CD4-positive, alpha-beta T cell treated with Interleukin-15 for 1 hour (primary cell): ENCODE data around the gene GRIK2.
"Not testable (repeated sequence)": the region's sequence is repeated elsewhere in the genome, so short reads cannot be mapped to it uniquely, and the experiment has no call there.

Source experiments
- DNase-seq: peaks from one replicate; pipeline ENCODE4 v3.0.0-alpha.2; 2020

Gene GRIK2

DNA sequence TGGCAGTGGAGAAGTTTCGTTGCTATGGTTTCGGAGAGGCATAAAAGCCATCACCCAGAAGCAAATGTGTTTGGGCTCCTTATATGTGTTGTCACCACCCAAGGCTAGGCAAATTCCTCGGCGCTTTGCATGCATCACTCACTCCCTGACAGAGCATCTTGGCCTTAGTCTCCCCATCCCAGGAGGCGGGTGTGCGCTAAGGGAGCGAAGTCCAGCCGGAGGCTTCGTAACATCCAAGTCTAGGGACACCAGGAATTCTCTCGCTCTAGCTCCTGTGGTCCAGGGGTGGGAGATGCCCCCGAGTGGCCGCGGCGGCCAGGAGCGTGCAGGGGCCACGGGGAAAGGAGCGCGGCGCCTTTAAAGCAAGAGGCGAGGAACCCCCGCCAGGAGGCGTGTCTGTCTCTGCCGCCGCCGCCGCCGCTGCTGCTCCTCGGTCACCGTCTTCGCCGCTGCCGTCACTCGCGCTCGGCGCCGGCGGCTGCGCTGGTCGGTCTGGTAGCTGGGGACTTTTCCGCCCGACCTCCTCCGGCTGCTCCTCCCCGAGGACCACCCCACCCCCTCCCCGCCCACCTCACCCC lies at the start of gene GRIK2:
GRIK2 (plus strand) TSS at position 458 of the 578 bp plus-strand sequence.
- DNase-seq: no peak

DNA sequence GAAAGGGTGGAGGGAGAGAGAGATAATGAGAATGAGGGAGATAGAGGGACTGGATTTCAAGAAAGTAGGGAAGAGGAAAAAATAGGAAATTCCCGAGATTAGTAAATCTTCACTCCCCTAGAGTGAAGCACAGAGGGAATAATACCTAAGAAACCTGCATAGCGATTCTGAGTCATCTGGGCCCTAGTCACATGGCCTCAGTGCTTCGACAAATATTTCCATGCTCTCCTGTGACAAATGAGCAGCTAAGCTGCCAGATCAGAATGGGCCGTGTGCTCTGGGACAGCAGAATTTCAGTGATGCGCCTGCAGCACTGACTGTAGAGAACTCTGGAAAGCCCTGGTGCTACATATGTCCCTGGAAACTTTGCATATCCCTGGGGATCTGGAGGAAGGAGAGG lies 48.6 kb upstream of the GRIK2 start:
- no peak for DNase-seq

DNA sequence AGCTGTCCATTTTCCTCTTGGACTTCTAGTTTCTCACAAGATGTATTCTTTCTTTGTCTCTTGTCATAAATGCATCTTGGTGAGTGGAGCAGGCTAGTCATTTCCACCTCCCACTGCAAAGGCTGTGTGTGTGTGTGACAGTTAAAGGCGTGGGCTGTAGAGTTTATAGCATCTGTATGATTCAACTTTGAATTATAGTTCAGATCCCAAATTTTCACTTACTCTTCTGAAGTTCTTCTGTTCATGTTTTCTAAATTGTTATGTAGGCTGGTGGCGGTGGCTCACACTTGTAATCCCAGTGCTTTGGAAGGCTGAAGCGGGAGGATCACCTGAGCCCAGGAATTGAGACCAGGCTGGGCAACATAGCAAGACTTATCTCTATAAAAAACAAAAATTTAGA lies 44.7 kb upstream of the GRIK2 start:
- no peak for DNase-seq

DNA sequence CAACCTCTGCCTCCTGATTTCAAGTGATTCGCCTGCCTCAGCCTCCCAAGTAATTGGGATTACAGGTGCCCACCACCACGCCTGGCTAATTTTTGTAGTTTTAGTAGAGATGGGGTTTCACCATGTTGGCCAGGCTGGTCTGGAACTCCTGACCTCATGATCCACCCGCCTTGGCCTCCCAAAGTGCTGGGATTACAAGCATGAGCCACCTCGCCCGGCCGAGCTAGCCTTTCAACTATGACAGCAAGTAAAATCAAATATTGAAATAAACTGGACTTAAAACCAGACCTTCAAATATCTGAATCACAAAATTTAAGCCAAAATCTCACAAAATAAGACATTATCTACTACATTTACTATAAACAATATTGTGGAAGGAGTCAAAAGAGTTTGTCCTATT lies 42.9 kb upstream of the GRIK2 start:
- DNase-seq: not testable (repeated sequence)

DNA sequence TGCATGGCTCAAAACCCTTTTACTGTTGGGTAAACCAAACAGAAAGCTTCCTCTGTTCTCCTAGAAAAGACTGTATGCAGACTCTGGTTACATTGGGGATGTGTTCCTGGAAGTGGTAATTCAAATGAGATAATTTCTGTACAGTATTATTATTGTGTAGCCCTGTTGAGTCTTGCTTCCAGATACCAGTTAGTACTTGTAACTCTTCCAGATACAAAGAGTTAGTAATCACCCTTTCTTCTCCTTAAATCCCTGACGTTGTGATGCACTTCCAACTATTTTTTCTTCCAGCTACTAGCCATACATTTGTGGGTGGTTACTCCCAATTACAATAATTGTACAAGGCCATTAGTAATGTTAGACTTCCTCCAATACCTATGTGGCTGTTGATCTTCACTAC lies 42.3 kb upstream of the GRIK2 start:
- no peak for DNase-seq

DNA sequence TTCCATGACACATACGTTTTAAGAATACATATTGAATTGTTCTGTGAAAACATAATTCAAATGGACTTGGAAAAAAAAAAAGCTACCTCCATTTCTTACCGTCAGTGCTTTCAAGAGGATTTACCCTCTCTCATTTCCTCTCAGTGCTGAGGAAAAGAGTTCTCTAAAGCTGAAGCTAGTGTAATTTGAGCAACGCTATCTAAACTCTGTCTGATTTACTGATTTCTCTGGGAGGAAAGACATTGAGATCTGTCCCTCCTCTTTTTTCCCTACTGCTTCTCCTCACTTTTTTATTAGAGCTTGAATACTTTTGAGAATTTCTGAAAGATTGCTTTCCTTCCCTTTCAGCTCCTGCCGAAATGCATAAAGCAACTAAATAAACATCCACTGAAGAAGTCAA lies 41.2 kb upstream of the GRIK2 start:
- no peak for DNase-seq

DNA sequence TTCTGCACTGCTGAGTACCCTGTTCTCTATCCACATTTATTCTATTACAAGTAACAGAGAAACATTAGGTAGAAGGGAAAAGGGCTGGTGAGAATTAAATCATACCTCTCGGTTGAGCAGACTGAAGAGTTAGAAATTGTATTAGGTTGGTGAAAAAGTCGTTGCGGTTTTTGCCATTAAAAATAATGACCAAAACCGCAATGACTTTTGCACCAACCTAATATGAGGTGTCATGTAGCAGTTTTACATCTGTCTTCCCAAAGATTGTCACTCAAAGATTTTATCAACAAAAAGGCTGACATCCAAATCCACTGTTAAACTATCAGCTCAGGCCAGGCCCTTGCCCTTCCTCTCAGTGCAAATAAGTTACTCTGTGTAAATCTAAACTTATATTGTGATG lies 28.3 kb upstream of the GRIK2 start:
- DNase-seq: no peak

DNA sequence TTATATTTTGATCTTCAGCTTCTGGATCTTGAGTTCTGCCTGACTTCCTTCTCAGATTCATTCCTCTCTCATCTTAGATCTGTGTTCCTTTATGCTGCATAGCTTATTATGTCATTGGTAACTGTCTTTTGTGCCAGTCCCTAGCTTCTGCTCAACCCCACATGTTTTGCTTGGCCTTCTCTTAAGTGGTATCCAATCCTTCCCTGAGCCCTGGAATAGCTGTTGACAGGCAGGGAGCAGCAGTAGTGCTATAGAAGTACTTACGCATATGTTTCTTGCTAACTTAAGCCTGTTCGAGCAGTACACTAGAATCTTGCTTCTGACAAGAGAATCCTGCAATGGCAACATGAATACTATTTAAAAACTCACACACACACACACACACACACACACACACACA lies 13.6 kb upstream of the GRIK2 start:
- DNase-seq: no peak

DNA sequence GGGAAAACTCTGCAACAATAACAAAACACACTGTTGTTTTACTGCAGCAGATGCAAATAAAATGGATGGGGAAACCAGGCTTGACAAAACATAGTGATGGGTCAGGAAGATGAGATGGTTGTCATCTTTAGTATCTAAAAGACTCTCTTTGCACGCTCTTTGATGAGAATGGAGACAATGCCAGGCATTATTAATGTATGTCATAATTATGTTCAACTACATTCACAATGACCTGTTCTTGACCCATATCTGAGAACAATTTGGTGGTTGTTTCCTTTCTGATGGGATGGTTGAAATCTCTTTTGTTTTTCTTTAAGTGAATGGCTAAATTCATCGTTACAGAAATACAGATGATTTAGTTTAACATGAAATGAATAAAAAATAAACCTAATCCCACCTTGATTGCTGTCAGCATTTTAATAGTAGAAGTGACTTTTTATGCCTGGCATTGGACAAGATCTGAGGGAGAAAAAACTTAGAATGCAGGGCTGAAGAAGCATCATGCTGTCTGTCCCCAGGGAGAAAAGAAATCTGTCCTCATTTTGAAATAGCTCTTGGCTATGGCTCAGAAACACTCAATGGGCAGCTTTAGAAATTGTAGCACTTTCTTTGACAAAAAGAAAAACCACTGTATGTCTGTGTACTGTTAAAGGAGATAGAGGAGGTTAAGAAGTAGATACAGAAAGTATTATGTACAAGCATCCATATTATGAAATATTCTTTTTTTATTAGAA lies 12.4 kb upstream of the GRIK2 start:
- DNase-seq: no peak

DNA sequence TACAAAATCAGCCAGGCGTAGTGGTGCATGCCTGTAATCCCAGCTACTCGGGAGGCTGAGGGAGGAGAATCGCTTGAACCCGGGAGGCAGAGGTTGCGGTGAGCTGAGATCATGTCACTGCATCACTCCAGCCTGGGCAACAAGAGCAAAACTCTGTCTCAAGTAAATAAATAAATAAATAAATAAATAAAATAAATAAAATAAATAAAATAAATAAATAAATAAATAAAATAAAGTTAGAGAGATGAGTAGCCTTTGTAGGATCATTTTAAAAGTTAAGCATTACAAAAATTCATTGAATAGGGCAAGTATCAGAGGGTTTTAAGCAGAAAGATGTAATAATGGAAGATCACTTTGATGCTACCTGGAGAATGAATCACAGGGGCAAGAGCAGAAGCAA lies 9.8 kb upstream of the GRIK2 start:
- DNase-seq: not testable (repeated sequence)

DNA sequence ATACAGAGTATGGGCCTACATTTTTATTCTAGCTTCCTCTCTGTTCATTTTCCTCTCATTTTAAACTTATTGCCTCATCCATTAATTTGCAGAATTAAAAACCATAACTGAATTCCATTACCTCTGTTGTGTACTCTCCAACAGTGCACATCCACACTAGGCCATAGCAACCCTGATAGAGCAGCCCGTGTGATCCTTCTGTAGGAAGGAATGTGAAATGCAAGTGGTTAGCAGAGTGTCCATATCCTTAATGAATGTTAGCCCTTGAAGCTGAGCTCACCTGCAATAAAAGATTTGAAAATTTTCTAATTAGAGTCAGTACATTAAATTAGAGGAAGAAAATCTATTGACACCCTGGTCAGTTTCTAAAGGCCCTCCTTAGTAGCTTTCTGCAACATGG lies 6.5 kb upstream of the GRIK2 start:
- DNase-seq: no peak

DNA sequence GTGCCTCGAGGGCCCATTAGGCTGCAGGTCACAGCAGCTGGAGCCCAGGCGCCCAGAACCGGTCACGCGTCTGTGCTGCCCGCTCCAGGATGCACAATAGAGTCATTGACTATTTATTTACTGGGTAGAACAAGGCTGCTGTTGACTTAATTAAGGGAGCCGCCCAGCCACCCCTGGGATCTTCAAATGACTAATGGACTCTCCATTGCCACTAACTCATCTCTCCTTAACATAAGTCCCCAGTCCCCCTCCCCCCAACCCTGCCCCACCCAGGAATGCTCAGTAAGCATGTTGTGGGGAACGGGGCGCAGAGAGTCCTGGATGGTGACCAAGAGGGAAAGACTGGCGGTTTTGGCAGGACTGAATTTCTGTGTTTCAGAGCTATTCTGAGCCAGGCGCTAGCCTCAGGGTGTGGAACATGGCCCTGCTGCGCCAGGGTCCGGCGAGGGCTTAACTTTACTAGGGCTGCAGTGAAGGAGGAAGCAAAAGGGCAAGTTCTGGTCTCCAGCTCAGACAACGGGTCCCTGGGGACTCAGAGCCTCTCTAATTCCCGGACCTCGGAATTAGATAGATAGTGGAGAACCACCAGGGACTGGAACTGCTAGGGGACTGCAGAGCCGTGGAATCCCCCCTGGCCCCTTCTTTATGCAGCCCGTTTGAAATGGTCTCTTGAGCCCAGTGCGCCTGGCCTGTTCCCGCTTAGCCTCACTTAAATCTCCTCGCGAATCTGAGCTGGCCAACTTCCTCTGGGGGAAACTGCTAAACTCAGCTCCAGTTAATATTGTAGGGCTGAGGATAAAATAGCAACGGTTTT lies 1.5 kb upstream of the GRIK2 start:
- DNase-seq: no peak

DNA sequence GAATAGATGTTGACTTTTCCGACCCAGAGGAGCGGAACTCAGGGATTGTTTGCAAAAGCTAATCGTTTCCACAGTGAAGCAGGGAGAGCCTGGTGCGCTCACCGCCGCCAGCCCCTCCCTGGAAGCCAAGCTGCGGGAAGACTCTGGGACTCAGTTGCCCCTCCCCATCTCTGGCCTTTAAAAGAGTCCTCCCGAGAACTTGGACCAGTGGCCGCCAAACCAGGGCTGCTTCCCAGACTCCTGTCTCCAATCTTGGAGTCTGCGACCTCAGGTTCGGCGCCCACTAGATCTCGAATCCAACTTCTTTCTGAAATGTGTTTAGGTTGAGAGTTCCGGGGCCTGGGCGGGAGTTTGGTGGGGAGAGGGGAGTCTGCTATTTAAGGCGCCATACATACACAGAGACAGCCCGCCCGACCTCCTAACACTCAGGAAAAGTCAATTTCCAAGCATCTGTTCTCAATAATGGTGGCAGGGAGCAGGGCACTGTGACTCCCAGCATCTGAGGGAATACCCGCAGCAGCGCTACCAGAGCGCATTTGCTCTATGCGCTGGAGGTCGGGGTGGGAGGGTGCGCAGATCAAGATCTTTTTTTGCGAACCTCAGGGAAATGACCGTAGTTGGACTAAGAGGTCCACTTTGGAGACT lies 800 bp upstream of the GRIK2 start:
- no peak for DNase-seq

DNA sequence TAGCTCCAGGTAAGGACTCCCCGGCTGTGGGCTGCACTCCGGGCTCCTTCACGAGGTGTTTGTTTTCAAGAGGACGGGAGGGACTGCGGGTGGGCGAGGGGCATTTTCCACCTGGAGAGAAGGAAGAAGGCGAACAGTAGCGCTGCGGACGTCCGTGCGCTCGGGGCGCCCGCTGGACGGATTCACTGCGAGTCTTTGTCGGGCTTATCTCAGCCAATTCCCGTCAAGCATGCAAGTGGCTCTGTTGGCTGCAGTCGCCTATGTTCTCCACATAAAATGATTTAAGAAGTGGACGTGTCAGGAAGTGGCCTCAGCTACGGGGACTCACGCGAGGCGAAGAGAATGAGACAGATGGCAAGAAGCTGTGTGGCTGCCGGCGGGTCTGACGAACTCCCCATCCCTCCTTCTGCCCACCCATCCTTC lies 332 bp downstream of the GRIK2 start:
- no peak for DNase-seq

DNA sequence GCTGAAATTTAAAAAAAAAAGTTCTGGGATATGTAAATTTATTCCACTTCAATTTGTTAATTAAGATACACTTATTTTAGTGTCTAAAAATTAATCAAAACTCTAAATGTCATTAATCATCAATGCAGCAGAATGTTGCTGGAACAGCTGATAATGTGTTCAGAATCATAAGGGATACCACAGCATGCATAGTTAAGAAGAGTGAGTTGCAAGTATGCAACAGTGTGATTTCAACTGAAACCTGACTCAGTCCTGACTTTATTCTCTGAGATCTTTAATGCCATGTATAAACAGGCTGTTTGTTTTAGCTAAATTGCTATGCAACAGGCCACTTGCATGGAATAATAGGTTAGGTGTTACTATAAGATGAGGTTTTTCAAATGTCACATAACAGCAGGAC lies 1.4 kb downstream of the GRIK2 start:
- no peak for DNase-seq

DNA sequence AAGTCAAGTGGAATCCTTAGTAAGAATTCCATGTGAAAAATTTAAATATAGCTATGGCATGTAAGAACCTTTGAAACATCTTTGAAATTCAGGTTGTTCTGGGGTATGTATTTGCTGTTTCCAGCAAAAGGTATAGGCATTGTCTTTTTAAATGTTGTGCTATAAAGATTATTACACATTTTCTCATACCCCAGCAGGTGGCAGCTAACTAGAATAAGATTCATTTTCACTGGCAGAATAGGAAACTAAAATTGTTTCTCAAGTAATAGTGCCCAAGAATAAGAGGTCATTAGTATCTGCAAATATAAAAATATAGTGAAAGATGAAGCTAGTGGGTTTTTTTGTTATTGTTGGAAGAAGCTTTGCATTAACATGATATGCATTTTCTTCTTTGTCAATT lies 1.8 kb downstream of the GRIK2 start:
- no peak for DNase-seq

DNA sequence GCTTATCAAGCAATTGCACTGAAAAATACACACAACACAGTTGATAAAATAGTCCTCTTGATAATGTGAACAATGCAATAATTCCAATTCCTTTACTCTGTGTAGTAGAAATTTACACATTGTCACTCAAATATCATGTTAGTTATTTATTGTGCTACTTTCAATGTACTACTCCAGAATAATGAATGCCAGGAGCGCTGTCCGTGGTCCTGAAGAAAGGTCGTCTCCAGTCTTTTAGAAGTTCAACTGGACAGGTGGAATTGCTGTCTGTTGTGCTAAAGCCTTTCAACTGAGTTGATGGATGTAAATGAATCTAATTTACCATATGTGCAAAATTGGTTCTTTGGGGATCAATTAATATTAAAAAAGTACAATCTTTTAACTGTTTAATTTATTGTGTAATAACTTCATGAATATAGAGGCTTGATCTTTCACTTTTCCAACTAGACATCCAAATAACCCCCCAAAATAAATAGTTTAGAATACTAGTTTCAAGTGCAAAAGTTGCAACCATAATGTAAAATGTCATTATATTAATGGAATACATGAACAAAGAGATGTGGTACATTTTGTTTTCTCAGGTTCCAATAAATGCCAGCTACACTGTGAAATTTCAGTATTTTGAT lies 3.2 kb downstream of the GRIK2 start:
- no peak for DNase-seq

DNA sequence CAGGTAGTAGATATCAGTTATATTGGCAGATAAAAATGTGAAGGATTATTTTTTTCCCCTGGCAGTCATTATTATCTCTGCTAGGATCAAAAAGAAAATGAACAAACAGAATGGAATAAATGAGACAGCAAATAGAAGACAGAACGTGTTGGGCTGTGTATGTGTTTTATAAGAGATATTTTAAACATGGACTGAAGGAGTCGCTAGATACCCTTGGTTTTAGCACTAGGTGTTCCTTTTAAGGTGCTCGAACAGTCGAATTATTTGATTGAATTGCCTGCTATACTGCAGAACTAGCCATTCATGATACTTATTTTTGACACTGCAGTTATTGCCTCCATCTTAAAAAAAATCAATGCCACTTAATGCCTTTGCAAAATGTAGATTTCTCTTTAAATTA lies 3.7 kb downstream of the GRIK2 start:
- no peak for DNase-seq

DNA sequence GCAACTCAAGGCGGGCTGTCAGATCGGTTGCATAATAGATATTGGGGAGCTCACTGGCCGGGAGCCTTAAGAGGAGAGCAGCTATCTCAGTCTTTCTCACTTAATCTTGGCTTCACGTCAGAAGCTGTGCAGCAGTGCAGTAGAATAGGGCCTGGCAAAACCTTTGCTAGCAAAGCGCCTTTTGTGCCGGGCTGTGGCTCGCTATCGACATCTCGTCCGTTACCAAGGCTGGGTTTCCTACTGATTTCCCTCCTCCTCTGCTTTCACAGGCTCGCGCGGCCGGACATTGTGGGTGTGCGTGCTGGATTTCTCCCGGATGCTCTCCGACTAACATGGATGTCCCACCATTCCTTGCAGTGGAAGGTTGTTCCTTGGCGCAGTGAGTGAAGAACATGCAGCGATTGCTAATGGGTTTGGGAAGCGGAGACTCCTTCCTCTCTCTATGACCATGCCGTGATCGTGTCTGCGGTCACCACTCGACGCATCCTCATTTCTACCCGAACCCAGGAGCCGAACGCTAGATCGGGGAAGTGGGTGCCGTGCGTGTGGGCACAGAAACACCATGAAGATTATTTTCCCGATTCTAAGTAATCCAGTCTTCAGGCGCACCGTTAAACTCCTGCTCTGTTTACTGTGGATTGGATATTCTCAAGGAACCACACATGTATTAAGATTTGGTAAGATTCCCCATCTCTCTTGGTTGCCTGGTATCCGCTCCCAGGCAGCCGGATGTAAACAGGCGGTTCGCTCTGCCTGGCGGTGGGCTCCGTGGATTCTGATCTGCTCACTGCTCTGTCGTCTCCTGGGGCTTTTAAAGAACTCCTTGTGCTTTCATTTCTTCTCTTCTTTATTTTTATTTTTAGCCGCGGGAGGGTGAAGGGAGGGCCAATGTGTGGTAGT lies 5.5 kb downstream of the GRIK2 start:
- DNase-seq: no peak

DNA sequence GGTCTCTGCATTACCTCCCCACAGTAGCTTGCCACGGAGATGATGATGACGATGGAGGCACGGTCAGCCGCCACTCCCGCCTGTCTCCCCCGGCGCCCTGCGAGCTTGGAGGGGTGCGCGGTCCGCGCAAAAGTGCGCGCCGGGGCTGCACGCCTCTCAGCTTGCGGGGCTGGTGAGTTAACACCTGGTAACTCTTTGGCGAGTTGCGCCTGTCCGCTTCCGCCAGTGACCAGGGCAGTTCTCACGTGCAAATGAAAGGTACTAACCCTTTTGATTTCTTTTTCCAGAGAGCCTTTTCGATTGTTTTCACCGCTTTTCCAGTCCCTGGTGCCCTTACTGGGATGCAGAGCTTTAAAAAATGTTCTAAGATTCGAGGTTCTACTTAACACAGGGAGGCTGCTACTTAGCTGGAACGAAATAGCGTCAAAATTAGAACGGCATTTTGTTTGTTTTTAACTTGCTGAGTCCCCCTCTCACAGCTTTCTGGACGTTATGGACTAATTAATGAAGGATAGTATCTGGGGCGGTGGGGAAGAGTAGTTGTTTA lies 6.2 kb downstream of the GRIK2 start:
- DNase-seq: no peak

DNA sequence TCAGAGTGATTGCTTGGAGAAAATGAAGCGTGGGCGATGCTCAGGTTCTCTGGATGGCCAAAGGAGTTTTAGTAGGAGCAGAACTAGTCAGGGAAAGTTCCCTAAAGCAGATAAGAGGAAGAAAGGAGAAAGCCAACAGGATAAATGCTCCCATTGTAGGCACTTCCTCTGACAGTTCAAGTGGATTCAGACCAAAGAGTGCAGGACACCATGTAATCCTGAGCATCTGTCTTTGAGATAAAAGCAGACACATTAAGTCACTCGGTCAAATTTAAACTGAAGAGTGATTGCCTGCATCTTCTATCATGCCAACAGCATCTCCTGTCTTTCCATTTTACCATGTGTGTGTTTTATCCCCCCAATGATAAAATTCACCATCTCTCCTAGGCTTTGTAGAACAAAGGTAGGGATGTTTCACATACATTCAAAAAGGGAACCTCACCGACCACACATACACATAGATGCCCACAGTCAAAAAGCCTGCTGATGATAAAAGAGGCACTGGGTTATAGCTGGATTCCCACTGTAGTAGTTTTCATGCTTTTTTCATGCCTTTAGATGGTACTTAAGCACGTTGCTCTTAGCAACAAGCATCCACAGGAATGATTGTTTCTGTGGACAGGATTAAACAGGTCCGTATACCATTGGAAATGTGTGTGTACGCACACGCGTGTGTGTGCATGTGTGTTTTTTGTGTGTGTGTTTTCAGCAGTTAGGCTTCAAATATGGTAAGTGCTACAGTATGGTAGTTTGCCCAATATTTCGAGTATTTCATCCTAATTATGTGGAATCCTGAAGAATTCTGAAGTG lies 7.0 kb downstream of the GRIK2 start:
- DNase-seq: no peak
